ENCODE data around the gene PIP4P1. TPM values are rescaled to one million over a fixed set of nuclear protein-coding genes. Genes with fewer than 3 reads are reported as not detected.

Gene PIP4P1
- total and polyA plus RNA-seq, 2 of the 8 experiments (the other 6 are each of a cell fraction or from before 2014, with no cell fraction given): 29.5 to 60.0 TPM

DNA sequence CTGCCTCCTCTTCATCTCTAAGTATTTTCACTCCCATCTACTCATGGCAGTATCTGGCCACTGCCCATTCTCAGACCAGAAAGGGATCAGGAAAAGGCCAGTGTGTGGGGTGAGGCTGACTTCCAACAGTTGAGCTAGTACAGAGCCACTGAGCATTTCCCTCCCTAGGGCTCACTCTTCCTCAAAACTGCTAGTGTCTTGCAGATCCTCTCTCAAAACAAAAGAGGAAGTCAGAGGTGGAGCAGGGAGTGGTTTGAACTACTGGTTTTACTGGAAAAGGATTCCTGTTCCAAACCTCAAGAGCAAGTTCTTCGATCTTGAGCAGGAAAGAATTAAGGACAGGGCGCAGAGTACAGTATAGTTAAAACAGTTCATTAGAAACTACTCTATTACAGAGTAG lies 32.4 kb upstream of the PIP4P1 start (continued):
- TF ChIP-seq EGR1 (IDR thresholded peaks at IDR 0.05; ENCODE audit: borderline replicate concordance, low read depth, low read length): no peak
- no peak for TF ChIP-seq BCL11A (IDR thresholded peaks at IDR 0.05; ENCODE audit: low read depth in 2 of 2, low read length in 2 of 2)
